Fibroblast of mammary gland (primary cell): ENCODE results near the gene ELMOD3.
A peak's percentile ranks its signal among the peaks of the same experiment; 100 is the strongest.

Experiments used
- DNase-seq: peaks from one replicate; pipeline ENCODE4 v3.0.0-alpha.2; 2010; ENCODE audit warnings: low read depth
- H3K4me3 ChIP-seq: 2 replicates; pipeline ENCODE4 v1.5.1; 2011; ENCODE audit warnings: low read depth, mild to moderate bottlenecking, low read length, moderate library complexity; ENCODE audit not compliant: control insufficient read depth
- CTCF ChIP-seq: conservative IDR thresholded peaks from 2 replicates; pipeline ENCODE4 v1.5.1; 2011; ENCODE audit warnings: low read depth, low read length, inconsistent platforms; ENCODE audit not compliant: control insufficient read depth, insufficient read depth

ELMOD3 gene

GRCh38 chr2:85429213-85429923 lies 74.8 kb downstream of the ELMOD3 start:
- no peak for DNase-seq
- TF ChIP-seq CTCF: no peak
- no peak overlapping the region for H3K4me3 ChIP-seq

GRCh38 chr2:85429924-85430289 lies 75.3 kb downstream of the ELMOD3 start:
- DNase-seq: no peak

GRCh38 chr2:85430752-85431569 lies 76.4 kb downstream of the ELMOD3 start:
- no peak for TF ChIP-seq CTCF
- DNase-seq: no peak

More at GRCh38 chr2:85429924-85430289, 75.3 kb downstream of the ELMOD3 start:
- no peak overlapping the region for H3K4me3 ChIP-seq
- no peak for TF ChIP-seq CTCF

GRCh38 chr2:85431570-85432205 lies 77.1 kb downstream of the ELMOD3 start:
- no peak overlapping the region for H3K4me3 ChIP-seq
- DNase-seq: no peak
- TF ChIP-seq CTCF: no peak

More at GRCh38 chr2:85430752-85431569, 76.4 kb downstream of the ELMOD3 start:
- no peak overlapping the region for H3K4me3 ChIP-seq

GRCh38 chr2:85433511-85434089 lies 79.0 kb downstream of the ELMOD3 start:
- no peak overlapping the region for H3K4me3 ChIP-seq
- TF ChIP-seq CTCF: no peak
- DNase-seq: peak; percentile 98

- DNase-seq: no peak
- no peak for TF ChIP-seq CTCF
- no peak overlapping the region for H3K4me3 ChIP-seq
Observed at GRCh38 chr2:85434696-85435095, 80.1 kb downstream of the ELMOD3 start.
